ENCODE measurements around the gene DOCK2.

The DOCK2 gene

GRCh38 chr5:169847519-169847918 is 210.4 kb downstream of the DOCK2 start:
- no peak for TF ChIP-seq CTCF (conservative IDR thresholded peaks at IDR 0.05)
- no peak overlapping the region for H3K27ac ChIP-seq

DNA sequence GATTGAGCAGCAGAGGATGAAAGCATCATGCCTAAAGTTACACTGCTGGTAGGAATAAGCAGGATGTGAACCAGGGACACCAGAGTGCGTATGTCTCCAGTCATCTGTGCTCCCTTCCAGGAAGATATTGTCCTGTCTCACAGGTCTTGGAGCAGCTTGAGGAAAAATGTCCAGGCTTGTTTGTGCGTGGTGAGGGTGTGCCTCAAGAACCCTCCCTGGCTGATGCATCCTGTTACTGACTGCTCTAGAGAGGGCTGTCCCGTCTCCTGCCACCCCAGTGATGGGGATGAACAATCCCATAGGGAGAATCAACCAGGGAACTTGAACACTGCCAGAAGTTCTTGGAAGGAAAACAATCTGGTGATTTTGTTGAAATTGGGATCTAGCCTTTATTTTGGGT is 211.2 kb downstream of the DOCK2 start:
- H3K27ac ChIP-seq = no peak overlapping the region
- no peak for TF ChIP-seq CTCF (conservative IDR thresholded peaks at IDR 0.05)

- TF ChIP-seq CTCF (conservative IDR thresholded peaks at IDR 0.05) = no peak
- H3K27ac ChIP-seq = no peak overlapping the region
Observed at GRCh38 chr5:169848792-169849191, 211.7 kb downstream of the DOCK2 start.

- peak; percentile 22; the same call in 1 of the 2 replicates for TF ChIP-seq CTCF (conservative IDR thresholded peaks at IDR 0.05)
- no peak overlapping the region for H3K27ac ChIP-seq
Observed at GRCh38 chr5:169850409-169850808, 213.3 kb downstream of the DOCK2 start.

- no peak overlapping the region for H3K27ac ChIP-seq
- TF ChIP-seq CTCF (conservative IDR thresholded peaks at IDR 0.05) = no peak
Observed at GRCh38 chr5:169851321-169851850, 214.3 kb downstream of the DOCK2 start.

GRCh38 chr5:169856571-169856970 is 219.5 kb downstream of the DOCK2 start:
- TF ChIP-seq CTCF (conservative IDR thresholded peaks at IDR 0.05) = no peak
- H3K27ac ChIP-seq = no peak overlapping the region

GRCh38 chr5:169860585-169860984 is 223.5 kb downstream of the DOCK2 start:
- H3K27ac ChIP-seq = no peak overlapping the region
- no peak for TF ChIP-seq CTCF (conservative IDR thresholded peaks at IDR 0.05)
